Measurements from ENCODE around the gene GRIK3.

GRIK3 gene

GRCh38 chr1:37068260-37068659 is 33.9 kb upstream of the GRIK3 start:
- no peaks in the 10 kb centered on the region for H3K36me3 ChIP-seq (replicated peaks; ENCODE audit: low read depth, low read length)
- no peak overlapping the region for H2AFZ ChIP-seq (ENCODE audit: low read depth, low read length)
- no peak overlapping the region for H3K27ac ChIP-seq (ENCODE audit: low read length)
- no peaks in the 10 kb centered on the region; the same call in 1 of the 2 replicates for H3K27me3 ChIP-seq (ENCODE audit: low read depth, low read length)
- H3K4me1 ChIP-seq (ENCODE audit: low read length): no peaks in the 10 kb centered on the region
- no peak overlapping the region for H3K4me2 ChIP-seq (ENCODE audit: low read length)
- no peaks in the 10 kb centered on the region for H4K20me1 ChIP-seq (ENCODE audit: insufficient read depth, low read length)
- H3K4me3 ChIP-seq (ENCODE audit: low read length): no peak overlapping the region
- no peak overlapping the region for H3K9ac ChIP-seq (ENCODE audit: low read length)
- TF ChIP-seq EZH2phosphoT487 (IDR thresholded peaks at IDR 0.05; ENCODE audit: low read depth) (no peak), CTCF (IDR thresholded peaks at IDR 0.05; ENCODE audit: low read depth, low read length) (no peak)
- H3K9me3 ChIP-seq (ENCODE audit: insufficient read depth, low read length): no peaks in the 10 kb centered on the region
- H3K79me2 ChIP-seq (ENCODE audit: low read length): no peaks in the 10 kb centered on the region

GRCh38 chr1:37064039-37064438 is 29.7 kb upstream of the GRIK3 start:
- H3K4me2 ChIP-seq (ENCODE audit: low read length): no peak overlapping the region
- no peaks in the 10 kb centered on the region for H3K9me3 ChIP-seq (ENCODE audit: insufficient read depth, low read length)
- no peak overlapping the region for H2AFZ ChIP-seq (ENCODE audit: low read depth, low read length)
- H4K20me1 ChIP-seq (ENCODE audit: insufficient read depth, low read length): no peaks in the 10 kb centered on the region
- no peaks in the 10 kb centered on the region for H3K36me3 ChIP-seq (replicated peaks; ENCODE audit: low read depth, low read length)
- no peaks in the 10 kb centered on the region for H3K4me1 ChIP-seq (ENCODE audit: low read length)
- no peaks in the 10 kb centered on the region for H3K27me3 ChIP-seq (ENCODE audit: low read depth, low read length)
- no peak overlapping the region for H3K9ac ChIP-seq (ENCODE audit: low read length)
- H3K27ac ChIP-seq (ENCODE audit: low read length): no peak overlapping the region
- TF ChIP-seq CTCF (IDR thresholded peaks at IDR 0.05; ENCODE audit: low read depth, low read length) (no peak), EZH2phosphoT487 (IDR thresholded peaks at IDR 0.05; ENCODE audit: low read depth) (no peak)
- no peaks in the 10 kb centered on the region for H3K79me2 ChIP-seq (ENCODE audit: low read length)
- no peak overlapping the region for H3K4me3 ChIP-seq (ENCODE audit: low read length)

- Histone ChIP-seq H4K20me1 (ENCODE audit: insufficient read depth, low read length) (no peaks in the 10 kb centered on the region), H3K4me1 (ENCODE audit: low read length) (no peaks in the 10 kb centered on the region), H3K9ac (ENCODE audit: low read length) (no peak overlapping the region), H3K4me3 (ENCODE audit: low read length) (no peak overlapping the region), H3K9me3 (ENCODE audit: insufficient read depth, low read length) (no peaks in the 10 kb centered on the region), H2AFZ (ENCODE audit: low read depth, low read length) (no peak overlapping the region), H3K36me3 (replicated peaks; ENCODE audit: low read depth, low read length) (no peaks in the 10 kb centered on the region), H3K4me2 (ENCODE audit: low read length) (no peak overlapping the region), H3K27me3 (ENCODE audit: low read depth, low read length) (no peaks in the 10 kb centered on the region), H3K79me2 (ENCODE audit: low read length) (no peaks in the 10 kb centered on the region), H3K27ac (ENCODE audit: low read length) (no peak overlapping the region)
- TF ChIP-seq CTCF (IDR thresholded peaks at IDR 0.05; ENCODE audit: low read depth, low read length) (no peak), EZH2phosphoT487 (IDR thresholded peaks at IDR 0.05; ENCODE audit: low read depth) (no peak)
Observed at GRCh38 chr1:37059346-37059745, 25.0 kb upstream of the GRIK3 start.

GRCh38 chr1:37058424-37058988 is 24.2 kb upstream of the GRIK3 start:
- no peaks in the 10 kb centered on the region for H4K20me1 ChIP-seq (ENCODE audit: insufficient read depth, low read length)
- H3K9me3 ChIP-seq (ENCODE audit: insufficient read depth, low read length): no peaks in the 10 kb centered on the region
- no peaks in the 10 kb centered on the region for H3K79me2 ChIP-seq (ENCODE audit: low read length)
- H3K36me3 ChIP-seq (replicated peaks; ENCODE audit: low read depth, low read length): no peaks in the 10 kb centered on the region
- no peaks in the 10 kb centered on the region for H3K4me1 ChIP-seq (ENCODE audit: low read length)
- H2AFZ ChIP-seq (ENCODE audit: low read depth, low read length): no peak overlapping the region
- no peak overlapping the region for H3K27ac ChIP-seq (ENCODE audit: low read length)
- TF ChIP-seq CTCF (IDR thresholded peaks at IDR 0.05; ENCODE audit: low read depth, low read length): no peak
- no peak for TF ChIP-seq EZH2phosphoT487 (IDR thresholded peaks at IDR 0.05; ENCODE audit: low read depth)
- no peaks in the 10 kb centered on the region for H3K27me3 ChIP-seq (ENCODE audit: low read depth, low read length)
- H3K4me3 ChIP-seq (ENCODE audit: low read length): no peak overlapping the region
- H3K4me2 ChIP-seq (ENCODE audit: low read length): no peak overlapping the region
- no peak overlapping the region for H3K9ac ChIP-seq (ENCODE audit: low read length)
